Measurements from ENCODE around the gene MPO.
A peak's percentile ranks its signal among the peaks of the same experiment; 100 is the strongest.

MPO gene

DNA sequence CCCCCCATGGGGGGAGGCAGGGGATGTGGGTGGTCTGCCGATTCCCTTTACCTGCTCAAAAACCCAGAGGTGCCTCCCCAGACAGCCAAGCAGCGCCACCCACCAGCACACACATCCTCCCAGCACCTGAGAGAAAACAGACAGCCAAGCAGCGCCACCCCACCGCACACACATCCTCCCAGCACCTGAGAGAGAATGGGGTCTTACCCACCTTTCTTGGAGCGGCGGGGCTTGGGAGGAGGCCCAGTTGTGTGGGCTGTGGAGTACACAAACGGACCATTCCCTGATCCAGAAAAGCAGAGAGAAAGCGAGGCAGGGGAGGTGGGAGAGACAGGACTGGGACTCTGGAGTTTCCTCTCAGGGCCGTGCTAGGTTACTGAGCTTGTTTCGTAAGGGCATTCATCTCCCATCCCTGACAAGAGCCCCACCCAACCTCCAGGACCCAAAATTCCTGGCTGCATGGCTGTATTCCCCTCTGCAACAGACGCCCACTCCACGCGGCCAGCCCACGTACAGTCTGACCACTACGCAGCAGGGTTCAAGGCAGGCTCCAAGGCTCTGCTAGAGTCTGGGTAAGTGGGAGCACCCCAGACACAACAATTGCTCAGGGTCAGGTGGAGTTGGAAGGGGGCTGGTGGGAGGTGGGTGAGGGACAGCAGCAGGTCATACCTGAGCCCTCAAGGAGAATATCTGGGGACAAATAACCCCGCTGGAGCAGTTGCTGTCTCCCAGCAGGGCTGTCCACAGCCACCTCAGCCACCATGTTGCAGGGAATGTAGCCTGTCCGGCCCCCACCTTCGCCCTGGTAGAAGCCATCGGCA is 25.6 kb upstream of the MPO start:
- DNase-seq, result no peak

DNA sequence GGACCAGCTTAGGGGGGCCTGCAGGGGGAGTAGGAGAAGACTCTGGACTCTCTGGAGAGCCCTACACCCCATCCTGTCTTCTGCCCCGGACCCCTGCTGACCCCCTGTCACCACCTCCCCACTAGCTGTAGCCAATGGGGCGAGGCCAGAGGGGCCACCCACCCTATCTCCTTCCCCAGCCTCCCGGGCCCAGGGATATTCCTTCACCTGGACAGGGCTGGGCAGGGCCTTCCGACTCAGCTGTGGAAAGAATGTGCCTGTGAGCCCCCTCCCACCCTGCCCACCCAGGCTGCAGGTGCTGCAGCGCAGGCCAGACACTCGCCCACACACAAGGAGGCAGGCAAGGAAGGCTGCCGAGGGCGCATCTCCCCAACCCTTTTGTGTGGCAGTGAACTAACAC is 24.9 kb upstream of the MPO start:
- DNase-seq, result no peak

DNA sequence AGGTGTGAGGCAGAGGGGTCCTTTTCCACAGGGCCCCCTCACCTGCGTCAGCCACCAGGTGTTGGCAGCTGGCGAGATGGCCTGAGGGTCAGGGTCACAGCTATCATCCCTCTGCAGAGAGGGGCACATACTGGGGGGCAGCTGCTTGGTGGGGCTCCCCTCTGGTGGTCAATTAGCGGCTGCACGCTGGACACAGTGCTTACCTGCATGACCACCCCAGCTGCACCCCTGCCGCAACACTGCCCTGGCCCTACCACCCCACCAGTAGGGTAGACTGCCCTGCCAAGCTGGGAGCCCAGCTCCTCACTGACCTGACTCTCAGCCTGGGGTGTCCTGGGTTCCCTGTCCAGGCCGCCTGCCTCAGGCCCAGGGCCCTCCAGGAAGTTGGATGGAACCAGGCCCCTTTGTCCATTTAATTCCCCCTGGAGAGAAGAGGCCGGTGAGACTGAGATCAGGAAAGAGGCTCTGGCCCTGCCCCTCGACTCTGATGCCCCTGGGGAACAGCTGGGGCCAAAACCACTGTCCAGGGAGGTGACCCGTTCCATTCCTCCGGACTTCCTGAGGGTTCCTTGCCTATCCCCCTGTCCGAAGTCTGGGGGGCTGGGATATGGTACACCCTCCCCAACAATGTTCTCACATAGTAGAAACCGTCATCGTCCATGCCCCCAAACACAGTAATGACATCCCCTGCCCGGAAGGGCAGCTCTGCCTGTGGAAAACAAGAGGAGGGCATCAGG is 24.2 kb upstream of the MPO start:
- no peak for DNase-seq

DNA sequence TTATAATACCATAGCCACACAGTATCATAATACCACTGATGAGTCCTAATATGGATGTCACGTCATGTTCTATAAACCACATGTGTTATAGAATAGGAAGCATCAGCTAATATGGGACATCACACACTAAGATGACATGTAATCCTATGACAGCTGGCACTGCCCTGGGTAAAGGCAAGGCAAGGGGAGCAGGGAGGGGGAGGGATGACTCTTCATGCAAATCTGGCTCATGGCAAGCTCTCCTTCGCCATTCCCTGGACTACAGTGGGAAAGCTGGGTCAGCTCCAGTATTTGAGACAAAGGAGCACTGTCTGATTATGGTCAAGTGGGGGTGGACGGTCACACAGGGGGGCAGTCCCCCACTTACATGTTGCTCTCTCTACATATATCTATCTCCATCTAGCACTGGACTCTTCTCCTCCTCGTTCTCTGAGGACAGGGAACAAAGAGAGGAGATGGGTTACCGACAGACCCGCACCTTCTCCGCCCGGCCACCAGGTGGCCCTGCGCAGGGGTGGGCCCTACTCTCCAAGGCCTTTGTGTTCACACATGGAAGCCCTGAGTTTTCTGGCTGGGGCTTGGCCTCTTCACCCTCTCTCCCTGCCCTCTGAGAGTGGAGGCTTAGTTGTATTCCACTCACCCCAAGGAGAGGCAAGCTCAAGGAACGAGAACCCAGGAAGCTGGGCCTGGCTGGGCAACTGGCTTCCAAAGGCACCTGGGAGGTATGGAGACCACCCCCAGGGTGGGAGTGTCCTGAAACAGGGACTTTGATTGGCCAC is 23.4 kb upstream of the MPO start:
- DNase-seq, result peak; percentile 60

DNA sequence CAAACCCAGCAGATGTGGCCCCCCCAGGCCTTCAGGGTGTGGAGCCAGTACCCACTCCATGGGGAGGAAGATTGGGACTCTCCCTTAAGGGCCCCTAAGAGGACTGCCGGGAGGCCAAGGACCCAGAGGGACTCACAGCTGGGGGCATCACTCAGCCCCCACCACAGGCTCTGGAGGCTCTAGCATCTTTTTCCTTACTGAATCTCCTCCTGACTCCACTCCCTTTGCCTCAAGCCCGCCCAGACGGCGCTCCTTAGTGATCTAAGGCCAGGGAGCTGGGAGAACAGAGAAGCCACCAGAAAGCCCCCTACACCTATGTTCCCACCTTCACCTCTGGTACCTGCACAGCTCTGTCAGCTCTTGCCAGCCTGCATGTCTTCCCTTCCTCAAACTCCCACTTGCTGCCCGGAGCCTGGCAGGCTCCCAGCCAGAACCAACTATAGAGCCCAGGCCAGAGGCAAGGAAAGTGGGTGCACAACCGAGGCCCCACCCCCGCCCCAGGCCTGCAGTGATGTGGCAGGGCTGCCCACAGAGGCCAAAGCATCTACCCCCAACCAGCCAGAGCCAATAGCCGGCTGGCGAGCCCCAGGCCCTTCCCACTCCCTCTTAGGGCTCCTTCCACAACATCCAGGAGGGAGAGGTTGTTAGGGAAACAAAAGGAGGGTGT is 22.3 kb upstream of the MPO start:
- no peak for DNase-seq

DNA sequence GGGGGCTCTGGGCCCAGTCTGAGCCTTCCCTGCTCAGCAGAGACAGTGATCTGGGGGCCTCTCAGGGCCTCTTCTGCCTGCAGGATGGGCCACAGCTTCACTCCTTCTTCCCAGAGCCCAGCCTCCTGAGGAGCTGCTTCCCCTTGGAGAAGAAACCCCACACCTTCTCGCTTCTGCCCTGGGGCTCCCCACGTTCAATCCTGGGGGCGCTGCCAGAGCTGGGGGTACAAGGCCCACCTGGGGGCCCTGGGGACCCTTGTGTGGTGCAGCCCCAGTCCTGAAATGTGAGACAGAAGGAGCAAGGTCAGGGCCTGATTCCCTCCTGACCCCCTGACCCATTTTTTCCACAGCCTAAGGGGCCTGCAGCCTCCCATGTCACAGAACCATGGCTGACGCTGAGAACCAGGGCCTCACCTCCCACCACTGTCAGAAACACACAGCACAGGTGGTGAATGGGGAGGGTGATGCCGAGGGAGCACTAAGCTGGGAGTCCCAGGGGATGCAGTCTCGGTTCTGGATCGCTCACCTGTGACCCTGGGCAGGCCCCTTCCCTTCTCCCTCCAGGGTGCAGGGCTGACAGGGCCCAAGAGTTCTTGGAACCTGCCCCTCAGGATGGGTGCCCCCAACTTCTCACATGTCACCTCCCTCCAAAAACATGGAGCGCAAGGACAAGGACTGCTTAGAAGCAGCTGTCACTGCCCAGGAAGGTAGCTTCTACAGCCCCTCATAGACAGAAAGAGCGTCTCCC is 21.6 kb upstream of the MPO start:
- no peak for DNase-seq

DNA sequence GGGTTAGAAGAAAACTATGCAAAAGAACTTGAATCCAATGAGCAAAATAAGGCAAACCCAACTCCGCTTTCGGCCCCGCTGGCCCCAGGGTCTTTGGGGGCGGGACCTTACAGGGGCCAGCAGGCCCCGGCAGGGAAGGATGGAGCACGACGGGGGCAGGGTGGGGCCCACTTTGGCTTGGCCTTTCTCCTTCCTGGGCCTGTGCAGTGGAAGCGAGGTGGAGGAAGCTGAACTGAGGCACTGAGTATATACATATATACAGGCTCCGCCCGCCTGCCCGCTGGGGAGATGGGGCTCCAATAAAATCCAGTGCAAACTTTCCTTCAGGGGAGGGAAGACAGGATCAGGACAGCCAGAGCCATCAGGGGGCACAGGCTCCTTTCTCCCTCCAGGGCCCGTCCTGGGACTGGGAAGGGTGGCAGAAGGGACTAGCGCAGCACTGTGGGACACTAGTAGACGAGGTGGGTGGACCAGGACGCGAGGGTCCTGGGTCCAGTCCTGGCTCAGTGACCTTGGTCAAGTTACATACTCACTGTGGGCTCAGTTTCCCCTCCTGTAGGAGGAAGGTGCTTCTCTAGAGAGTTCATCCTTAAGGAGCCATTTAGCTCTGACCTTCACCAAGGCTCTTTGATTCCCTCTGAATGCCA is 20.9 kb upstream of the MPO start:
- no peak for DNase-seq

DNA sequence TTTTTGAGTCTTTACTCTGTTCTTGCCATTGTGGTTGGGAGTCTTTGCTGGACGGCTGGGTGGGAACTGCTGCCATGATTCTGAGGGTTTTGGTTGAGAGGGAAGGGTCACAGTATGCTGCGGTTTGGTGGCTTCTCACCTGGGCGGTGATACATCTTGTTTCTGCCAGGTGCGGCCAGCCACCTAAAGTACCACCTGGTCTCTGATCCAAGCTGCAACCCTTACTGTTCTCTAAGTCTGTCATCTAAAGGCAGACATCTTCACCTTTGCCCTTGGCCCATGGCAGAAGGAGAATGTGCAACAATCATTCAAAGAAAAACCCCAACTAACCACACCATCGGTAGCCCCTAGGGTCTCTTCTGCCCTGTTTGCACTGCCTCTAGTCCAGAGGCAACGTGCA is 19.6 kb upstream of the MPO start:
- no peak for DNase-seq

DNA sequence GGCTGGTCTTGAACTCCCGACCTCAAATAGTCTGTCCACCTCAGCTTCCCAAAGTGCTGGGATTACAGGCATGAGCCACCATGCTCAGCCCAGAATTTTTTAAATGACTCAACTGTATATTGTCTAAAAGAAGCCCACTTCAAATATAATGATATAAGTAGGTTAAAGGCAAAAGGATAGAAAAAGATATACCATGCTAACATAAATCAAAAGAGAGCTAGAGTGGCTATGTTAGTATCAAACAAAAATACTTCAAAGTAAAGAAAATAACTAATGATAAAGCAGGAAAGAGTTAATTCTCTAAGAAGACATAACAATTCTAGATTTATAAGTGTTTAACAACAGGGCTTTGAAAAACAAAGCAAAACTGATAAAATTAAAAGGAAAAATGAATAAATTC is 13.3 kb upstream of the MPO start:
- DNase-seq, result no peak

DNA sequence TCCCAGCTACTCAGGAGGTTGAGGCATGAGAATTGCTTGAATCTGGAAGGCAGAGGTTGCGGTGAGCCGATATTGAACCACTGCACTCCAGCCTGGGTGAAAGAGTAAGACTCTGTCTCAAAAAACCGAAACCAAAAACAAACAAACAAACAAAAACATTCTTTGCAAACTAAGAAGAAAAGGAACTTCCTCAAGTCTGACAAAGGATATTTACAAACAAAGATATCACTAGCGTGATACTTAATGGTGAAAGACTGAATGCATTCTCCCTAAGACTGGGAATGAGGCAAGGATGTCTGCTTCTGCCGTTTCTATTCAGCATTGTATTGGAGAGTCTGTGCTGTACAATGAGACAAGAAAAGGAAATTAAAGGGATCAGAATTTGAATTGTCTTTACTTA is 10.5 kb upstream of the MPO start:
- no peak for DNase-seq

DNA sequence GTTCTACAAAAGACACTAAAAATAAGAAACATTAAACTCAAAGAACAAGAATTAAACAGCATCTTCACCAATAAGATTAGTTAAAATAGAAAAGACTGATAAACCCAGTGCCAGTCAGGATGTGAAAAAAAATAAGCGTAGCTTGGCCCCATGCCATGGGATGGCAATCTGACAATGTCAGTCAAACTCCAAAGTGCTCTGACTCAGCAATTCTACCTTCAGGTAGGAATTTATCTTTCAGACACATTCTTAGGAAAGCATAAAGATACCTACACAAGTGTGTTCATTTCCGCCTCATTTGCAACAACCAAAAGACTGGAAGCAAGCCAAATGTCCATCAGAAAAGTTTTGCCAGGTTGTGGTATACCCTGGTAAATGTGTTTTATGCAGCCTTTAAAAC is 9.1 kb upstream of the MPO start:
- peak; percentile 0 for DNase-seq

DNA sequence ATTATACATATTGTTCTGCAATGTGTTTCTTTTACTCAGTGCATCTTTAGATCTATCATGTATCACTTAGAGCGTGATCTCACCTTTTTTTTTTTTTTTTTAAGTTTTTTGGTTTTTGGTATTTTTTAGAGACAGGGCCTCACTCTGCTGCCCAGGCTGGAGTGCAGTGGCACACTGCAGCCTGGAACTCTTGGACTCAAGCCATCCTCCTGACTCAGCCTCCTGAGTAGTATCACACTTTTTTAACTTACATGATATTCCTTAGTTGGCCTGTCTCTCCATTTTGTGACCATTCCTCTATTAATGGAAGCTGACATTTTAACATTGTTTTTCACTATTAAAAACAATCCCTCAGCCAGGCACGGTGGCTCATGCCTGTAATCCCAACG is 4.7 kb upstream of the MPO start:
- no peak for DNase-seq

DNA sequence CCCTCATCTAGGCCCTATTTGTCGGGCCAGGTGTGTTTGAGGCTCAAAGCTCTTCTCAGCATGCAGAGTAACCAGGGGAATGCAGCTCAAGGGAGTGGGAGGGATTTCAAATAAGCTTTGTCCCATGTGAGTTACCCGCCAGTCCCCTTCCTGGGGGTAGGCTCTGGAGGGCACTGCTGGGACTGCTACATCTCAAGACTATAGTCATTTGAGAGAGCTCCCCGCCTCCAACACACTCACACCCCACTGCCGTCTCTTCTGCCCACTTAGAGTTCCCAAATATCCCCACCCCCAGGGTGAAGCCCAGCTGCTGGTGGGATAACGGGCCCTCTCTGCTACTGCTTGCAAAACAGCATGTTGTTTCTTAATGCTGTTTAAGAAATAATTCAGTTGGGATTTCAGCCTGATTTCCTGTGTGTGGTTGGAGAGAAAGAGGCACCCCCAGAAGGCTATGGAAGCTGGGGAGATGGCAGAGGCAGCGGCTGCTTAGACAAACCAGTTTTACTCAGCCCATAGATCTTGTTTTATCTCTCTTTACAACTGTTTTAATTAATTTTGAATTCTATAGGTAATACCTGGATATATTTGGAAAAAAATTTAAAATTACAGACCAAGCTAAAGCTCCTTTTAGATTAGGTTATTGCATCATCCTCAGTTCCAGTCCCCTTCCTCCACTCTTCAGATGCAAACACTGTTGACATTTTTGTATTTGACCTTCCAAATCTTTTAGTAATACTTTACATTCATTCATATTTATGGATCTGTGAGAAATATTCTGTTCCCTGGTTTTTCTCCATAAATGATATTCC is 4.1 kb upstream of the MPO start:
- no peak for DNase-seq

DNA sequence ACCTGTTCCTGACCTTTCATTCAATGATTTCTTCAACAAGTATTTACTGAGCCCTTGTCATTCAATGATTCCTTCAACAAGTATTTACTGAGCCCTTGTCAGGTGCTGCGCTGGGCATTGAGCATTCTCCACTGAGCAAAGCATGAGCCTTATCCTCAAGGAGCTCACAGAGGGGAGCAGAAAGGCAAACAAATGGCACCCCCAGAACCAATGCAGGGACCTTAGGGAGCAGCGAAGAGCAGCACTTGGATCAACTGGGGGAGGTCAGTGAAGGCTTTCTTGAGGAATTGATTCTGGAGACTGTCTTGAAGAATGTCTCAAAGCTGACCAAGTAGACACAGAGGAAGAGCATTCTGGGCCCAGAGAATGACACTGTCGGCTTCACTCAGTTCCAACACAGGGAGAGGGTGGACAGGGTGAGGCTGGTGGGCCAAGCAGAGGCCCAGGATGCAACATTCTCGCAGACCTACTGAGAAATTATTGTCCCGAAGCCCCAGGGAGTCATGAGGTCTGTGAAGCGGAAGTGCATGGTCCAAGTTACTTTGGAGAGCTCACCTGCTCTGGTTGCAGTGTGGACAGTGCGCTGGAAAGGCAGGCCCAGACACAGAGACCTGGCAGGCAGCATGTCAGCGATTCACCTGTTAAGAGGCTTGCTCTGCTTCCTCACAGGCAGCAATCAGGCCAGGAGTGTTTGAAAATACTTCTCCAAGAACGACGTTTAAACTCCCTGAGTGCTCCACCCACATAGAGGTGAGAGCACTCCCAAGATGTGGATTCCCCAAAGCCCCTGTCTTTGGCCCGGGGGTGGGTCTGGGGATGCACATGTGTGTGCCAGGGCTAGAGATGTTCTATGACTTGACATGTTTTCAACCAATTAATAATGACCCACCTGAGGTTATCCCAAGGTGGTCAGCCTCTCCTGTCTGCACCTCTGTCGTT is 3.2 kb upstream of the MPO start:
- no peak for DNase-seq

DNA sequence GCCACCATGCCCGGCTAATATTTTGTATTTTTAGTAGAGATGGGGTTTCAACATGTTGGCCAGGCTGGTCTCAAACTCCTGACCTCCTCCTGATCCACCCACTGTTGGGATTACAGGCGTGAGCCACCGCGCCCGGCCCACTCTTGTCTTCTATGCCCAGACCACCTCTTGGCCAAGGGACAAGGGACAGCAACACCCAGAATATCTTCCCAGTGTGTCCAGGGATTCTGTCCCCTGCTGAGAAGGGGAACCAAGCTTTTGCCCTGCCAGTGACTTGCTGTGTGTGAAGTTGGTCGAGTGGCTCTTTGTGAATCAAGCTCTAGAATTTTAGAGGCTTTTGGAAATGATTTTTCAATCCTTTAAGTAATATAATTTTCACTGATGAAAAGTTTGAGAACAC is 1.7 kb upstream of the MPO start:
- DNase-seq, result no peak

DNA sequence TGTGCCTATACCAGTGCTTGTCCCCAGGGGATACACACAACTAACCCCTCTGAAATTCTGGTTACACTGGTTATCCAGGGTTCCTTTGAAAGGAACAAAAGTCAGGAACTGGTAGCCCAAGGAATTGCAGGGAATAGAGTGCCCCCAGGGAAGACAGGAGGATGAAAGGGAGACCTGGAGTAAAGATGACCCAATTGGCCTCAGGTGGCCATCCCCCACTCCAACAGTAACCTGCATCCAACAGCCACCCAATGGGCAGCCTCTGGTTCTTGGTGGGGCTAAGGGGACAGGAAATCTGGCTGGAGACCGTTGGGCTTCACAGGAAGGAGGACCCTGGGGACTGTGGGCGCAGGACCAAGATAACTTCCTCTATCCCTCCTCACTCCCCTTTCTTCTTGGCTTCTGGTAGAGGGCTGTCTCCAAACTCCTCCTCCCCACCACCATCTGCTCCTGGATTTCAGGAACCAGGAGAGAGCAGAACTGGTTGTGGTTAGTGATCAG is 826 bp upstream of the MPO start:
- no peak for DNase-seq

DNA sequence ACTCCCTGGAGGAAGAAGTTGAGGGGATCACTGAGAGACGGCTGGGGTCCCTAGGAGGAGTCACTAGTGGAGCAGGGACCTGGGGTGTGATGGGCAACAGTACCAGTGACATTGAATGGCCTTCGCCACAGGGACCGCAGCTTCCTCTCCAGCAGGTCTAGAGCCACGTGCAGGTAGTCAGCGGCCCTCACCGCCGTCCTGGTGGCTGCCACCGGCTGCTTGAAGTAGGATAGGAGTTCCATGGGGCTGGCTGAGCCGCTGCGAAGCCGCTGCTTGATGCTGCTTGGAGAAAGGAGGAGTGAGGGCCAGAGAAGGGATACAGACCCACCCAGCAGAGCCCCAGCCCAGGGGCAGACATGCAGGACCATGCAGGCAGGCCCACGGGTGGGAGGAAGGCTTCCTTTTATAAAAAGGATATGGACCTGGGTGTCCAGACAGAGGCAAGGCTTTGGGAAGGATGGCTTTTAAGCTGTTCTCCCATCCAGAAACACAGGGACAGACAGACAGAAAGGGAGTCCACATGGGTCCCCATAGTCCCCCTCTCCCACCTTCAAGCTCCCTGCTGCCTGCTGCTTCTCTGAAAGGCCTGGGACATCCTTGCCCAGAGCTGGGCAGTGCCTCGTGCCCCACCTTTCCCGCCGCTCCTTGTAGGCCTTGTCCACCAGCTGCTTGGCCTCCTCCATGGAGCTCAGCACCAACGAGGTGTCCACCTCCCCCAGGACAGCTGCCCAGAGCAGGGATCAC is 827 bp downstream of the MPO start:
- no peak for DNase-seq

DNA sequence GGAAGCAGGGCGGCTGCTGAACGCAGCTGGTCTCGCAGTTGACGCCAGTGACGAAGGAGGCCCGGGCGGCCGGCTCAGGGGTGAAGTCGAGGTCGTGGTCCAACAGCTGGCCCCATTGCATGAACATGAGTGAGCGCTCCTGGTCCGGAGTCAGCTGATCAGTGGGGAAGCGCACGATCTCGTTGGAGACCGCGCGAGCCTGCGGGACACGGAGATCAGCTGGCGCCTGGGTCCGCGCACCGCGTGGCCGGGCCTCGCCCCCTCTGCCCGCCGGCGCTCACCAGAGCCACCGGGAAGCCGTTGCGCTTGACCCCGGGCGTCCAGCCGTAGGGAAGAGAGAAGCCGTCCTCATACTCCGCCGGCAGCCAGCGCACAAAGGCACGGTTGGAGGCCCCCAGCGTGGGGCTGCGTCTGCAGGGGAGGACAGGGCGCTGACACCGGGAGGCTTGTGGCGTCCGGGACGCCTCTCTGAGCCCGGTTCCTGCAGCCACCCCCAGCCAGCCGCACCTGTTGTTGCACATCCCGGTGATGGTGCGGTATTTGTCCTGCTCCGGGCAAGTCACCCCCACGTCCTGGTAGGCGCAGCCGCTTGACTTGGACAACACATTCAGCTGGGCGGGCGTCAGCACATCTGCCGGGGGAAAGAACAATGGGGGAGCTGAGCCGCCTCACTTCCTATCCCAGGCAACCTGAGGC is 1.6 kb downstream of the MPO start:
- DNase-seq, result no peak
